Large intestine (tissue), 3 donors: Measurements from ENCODE around the gene TTC39A. TPM values are rescaled to one million over a fixed set of nuclear protein-coding genes. Genes with fewer than 3 reads are reported as not detected.

ENCODE experiments used
- DNase-seq, 2 donors: peaks; one replicate each; pipeline versions ENCODE4 v3.0.0 to v3.0.0-alpha.2; 2013
- H3K27ac ChIP-seq: one replicate; pipeline ENCODE4 v1.5.1; 2013; ENCODE audit warnings: low read length
- H3K27me3 ChIP-seq: 2 replicates; pipeline ENCODE4 v1.6.1; 2013; ENCODE audit warnings: low read length; ENCODE audit not compliant: control insufficient read depth, insufficient read depth
- H3K36me3 ChIP-seq: 2 replicates; pipeline ENCODE4 v1.6.1; 2013; ENCODE audit warnings: low read length; ENCODE audit not compliant: control insufficient read depth, insufficient read depth
- H3K4me1 ChIP-seq: one replicate; pipeline ENCODE4 v1.6.1; 2013; ENCODE audit warnings: low read length; ENCODE audit not compliant: control insufficient read depth, insufficient read depth
- H3K4me3 ChIP-seq: one replicate; pipeline ENCODE4 v1.5.1; 2013; ENCODE audit warnings: low read length
- H3K9me3 ChIP-seq: one replicate; pipeline ENCODE4 v1.6.1; 2013; ENCODE audit warnings: mild to moderate bottlenecking, low read depth, low read length, moderate library complexity; ENCODE audit not compliant: control insufficient read depth
- WGBS: methylation state at CpG from one replicate; pipeline ENCODE4 v1.1.5; 2013; ENCODE audit warnings: low lambda C conversion rate; ENCODE audit not compliant: insufficient coverage; 5-methylcytosine and 5-hydroxymethylcytosine counted together
- polyA plus RNA-seq: library from polyadenylated mRNA; unstranded; fragments of 120-200 nt; gene quantifications from one replicate; pipeline ENCODE4 v1.2.1, GENCODE V29; 2013

Gene TTC39A
- polyA plus RNA-seq, 1 donor = 19.2 TPM

GRCh38 chr1:51316113-51316845 lies 14.1 kb downstream of the TTC39A start:
- H3K9me3 ChIP-seq = no peaks in the 10 kb centered on the region
- peak in 1 of 2 donors; percentile 56 for DNase-seq
- peaks cover 44% of the 10 kb centered on the region for H3K4me1 ChIP-seq
- peaks cover 7% of the 10 kb centered on the region for H3K36me3 ChIP-seq
- H3K27me3 ChIP-seq = no peaks in the 10 kb centered on the region
- WGBS = 14% methylated on average over 1 of the region's 9 CpGs
- no peak overlapping the region for H3K4me3 ChIP-seq
- peak overlapping the region; percentile 16 for H3K27ac ChIP-seq

- H3K27ac ChIP-seq = peak overlapping the region; percentile 86
- H3K36me3 ChIP-seq = peaks cover 7% of the 10 kb centered on the region
- no peaks in the 10 kb centered on the region for H3K9me3 ChIP-seq
- H3K4me3 ChIP-seq = no peak overlapping the region
- no peaks in the 10 kb centered on the region for H3K27me3 ChIP-seq
- WGBS = no CpG with 5 or more reads among the region's 3 CpGs
- no peak for DNase-seq
- H3K4me1 ChIP-seq = peaks cover 44% of the 10 kb centered on the region
Observed at GRCh38 chr1:51314974-51315373, 15.4 kb downstream of the TTC39A start.

GRCh38 chr1:51313961-51314777 lies 16.2 kb downstream of the TTC39A start:
- no peak overlapping the region for H3K4me3 ChIP-seq
- H3K36me3 ChIP-seq = peaks cover 7% of the 10 kb centered on the region
- H3K4me1 ChIP-seq = peaks cover 44% of the 10 kb centered on the region
- H3K9me3 ChIP-seq = no peaks in the 10 kb centered on the region
- no CpG with 5 or more reads among the region's 12 CpGs for WGBS
- DNase-seq = peak; percentile 89 to 94
- peak overlapping the region; percentile 86 for H3K27ac ChIP-seq
- H3K27me3 ChIP-seq = no peaks in the 10 kb centered on the region

DNA sequence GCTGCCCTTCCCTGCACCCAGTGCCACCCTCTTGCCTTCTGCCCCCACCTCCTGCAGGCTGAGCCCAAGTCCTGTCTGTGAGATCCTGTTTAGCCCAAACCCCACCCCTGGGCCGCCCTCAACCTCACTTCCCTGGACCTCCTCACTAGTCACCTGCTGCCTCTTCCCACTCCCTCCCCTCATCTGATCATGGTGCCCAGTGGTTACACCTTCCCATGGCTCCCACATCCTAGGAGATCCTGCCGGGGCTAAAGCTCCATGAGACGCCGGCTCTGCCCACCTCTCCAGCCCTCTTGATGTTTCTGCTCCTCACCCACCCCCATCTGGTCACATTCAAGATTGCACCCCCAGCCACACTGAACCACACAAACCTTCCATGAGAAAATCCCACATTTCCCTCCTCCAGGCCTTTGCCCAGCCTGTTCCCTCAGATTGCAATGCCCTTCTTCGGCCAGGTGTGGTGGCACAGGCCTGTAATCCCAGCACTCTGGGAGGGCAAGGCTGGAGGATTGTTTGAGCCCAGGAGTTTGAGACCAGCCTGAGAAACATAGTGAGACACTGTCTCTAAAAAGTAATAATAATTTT lies 17.0 kb downstream of the TTC39A start:
- WGBS = no CpG with 5 or more reads among the region's 5 CpGs
- Histone ChIP-seq H3K4me3 (no peak overlapping the region), H3K27me3 (no peaks in the 10 kb centered on the region), H3K4me1 (peaks cover 44% of the 10 kb centered on the region), H3K27ac (peak overlapping the region; percentile 86), H3K36me3 (peaks cover 11% of the 10 kb centered on the region), H3K9me3 (no peaks in the 10 kb centered on the region)
- no peak for DNase-seq

DNA sequence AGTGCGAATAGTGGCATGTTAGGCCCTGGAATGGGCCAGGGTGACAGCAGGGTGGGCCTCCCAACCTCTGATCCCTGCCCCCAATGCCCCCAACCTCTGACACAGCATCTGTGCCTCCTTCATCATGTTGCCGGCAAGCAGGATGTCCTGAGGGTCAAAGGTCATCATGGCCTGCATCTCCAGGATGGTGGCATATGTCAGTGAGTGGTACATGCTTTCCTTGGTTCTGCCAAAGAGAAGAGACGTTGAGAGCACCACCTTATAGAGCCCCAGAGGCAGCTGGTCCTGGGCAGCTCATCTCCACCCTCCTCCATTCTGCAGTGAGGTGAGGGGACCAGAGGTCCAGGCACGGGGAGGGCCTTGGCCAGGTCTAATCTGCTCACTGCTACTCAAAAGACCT lies 17.6 kb downstream of the TTC39A start:
- no peak for DNase-seq
- WGBS = no CpG with 5 or more reads among the region's 4 CpGs
- H3K4me3 ChIP-seq = no peak overlapping the region
- H3K4me1 ChIP-seq = peaks cover 44% of the 10 kb centered on the region
- peaks cover 11% of the 10 kb centered on the region for H3K36me3 ChIP-seq
- H3K9me3 ChIP-seq = no peaks in the 10 kb centered on the region
- no peaks in the 10 kb centered on the region for H3K27me3 ChIP-seq
- no peak overlapping the region for H3K27ac ChIP-seq

DNA sequence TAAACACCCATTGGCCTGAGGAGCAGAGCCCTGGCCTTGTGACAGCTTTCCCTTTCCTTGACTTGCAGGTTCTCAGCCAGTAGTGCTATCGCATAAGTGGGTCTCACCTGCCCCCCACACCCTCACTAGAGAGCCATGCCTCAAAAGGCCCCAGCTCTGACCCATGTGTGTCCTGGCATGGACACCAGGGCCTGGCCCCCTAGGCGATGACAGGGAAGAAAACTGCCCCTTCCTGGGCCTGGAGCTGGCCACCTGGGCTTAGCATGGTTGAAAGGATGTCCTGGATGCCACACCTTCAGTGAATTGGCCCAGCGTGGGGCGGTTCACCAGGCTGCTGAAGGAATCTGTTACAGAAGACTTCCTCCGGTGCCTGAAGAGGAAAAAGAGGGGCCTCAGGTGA lies 18.5 kb downstream of the TTC39A start:
- WGBS = no CpG with 5 or more reads among the region's 5 CpGs
- H3K4me1 ChIP-seq = peaks cover 39% of the 10 kb centered on the region
- peaks cover 11% of the 10 kb centered on the region for H3K36me3 ChIP-seq
- no peaks in the 10 kb centered on the region for H3K9me3 ChIP-seq
- no peak overlapping the region for H3K27ac ChIP-seq
- no peak for DNase-seq
- H3K4me3 ChIP-seq = no peak overlapping the region
- H3K27me3 ChIP-seq = no peaks in the 10 kb centered on the region

DNA sequence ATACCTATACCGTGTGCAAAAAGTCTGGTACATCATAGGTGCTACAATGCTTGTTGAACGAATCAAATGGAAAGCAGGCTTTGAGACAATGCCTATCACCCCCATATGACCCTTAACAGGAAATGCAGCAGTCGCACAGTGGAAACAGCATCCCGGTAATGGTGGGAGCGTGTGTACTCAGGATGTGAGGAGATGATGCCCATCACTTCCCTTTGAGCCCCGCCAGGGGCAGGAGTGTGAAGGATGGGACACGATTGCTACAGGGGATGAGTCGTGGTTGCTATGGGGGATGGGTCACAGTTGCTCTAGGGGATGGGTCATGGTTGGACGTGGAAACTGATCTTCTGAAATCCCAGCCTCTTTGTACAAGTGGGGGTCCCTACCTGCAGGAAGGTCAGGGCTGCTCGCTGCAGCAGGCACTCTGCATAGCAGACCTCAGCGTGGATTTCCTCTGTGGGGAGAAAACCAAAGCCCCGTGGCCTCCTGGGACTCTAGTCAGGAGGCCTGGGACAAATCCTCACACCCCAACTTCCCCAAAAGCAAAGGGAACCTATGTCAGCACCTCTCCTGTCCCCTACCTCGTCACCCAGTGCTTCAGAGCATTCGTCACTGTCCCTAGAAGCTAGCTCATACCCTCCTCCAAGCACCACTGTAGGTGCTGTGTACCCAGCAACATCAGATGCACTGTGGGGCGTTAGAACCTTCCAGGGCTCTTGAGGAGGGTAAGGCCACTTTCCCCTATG lies 19.3 kb downstream of the TTC39A start:
- Histone ChIP-seq H3K36me3 (peaks cover 11% of the 10 kb centered on the region), H3K4me3 (no peak overlapping the region), H3K4me1 (peaks cover 32% of the 10 kb centered on the region), H3K27ac (no peak overlapping the region), H3K27me3 (no peaks in the 10 kb centered on the region), H3K9me3 (no peaks in the 10 kb centered on the region)
- no peak for DNase-seq
- no CpG with 5 or more reads among the region's 15 CpGs for WGBS

DNA sequence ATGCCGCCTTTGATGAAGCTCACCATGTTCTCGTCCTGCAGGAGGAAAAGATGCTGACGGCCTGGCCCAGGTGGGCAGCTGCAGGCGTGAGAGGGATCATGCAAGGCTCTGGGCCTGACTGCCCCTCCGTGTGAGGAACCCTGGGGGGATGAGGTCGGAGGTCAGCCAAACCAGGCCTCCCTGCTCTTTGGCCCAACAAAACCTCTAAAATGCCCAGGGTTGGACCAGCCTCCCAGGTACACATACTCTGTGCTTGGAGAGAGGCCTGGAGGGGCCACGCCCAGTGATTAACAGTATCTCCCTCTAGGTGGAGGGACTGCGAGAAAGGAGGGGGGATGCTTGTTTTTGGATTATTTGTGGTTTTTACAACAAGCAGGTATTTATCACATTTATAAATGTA lies 21.1 kb downstream of the TTC39A start:
- WGBS = no CpG with 5 or more reads among the region's 8 CpGs
- no peaks in the 10 kb centered on the region for H3K27me3 ChIP-seq
- H3K36me3 ChIP-seq = peaks cover 11% of the 10 kb centered on the region
- no peak overlapping the region for H3K27ac ChIP-seq
- peaks cover 34% of the 10 kb centered on the region for H3K4me1 ChIP-seq
- no peak for DNase-seq
- no peaks in the 10 kb centered on the region for H3K9me3 ChIP-seq
- no peak overlapping the region for H3K4me3 ChIP-seq

- no CpG with 5 or more reads among the region's 6 CpGs for WGBS
- H3K4me3 ChIP-seq = no peak overlapping the region
Observed at GRCh38 chr1:51308636-51309035, 21.7 kb downstream of the TTC39A start.

DNA sequence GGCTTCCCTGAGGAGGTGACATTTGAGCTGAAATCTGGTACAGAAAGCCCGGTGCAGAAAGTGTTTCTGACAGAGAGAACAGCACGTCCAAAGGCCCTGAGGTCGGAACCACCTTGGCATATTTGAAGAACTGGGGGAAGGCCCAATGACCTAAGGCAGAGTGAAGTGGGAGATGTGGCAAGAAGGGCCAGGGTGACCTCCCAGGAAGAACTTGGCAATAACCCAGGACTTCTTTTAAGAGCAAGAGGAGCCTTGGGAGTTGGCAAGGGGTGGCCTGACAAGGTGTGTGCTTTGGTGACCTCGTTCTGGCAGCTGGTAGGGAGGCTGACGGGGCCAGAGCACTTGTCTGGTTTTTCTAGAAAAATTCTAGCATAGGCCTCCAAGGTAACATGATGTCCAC lies 23.4 kb downstream of the TTC39A start:
- Histone ChIP-seq H3K9me3 (no peaks in the 10 kb centered on the region), H3K4me3 (no peak overlapping the region), H3K4me1 (peaks cover 16% of the 10 kb centered on the region), H3K36me3 (peaks cover 10% of the 10 kb centered on the region), H3K27me3 (no peaks in the 10 kb centered on the region), H3K27ac (no peak overlapping the region)
- WGBS = no CpG with 5 or more reads among the region's 5 CpGs
- no peak for DNase-seq

More at GRCh38 chr1:51308636-51309035, 21.7 kb downstream of the TTC39A start:
- Histone ChIP-seq H3K36me3 (peaks cover 11% of the 10 kb centered on the region), H3K27me3 (no peaks in the 10 kb centered on the region), H3K4me1 (peaks cover 28% of the 10 kb centered on the region), H3K9me3 (no peaks in the 10 kb centered on the region), H3K27ac (no peak overlapping the region)
- DNase-seq = no peak
